Measurements from ENCODE around the gene TRIAP1.
A peak's percentile ranks its signal among the peaks of the same experiment; 100 is the strongest.

The TRIAP1 gene

DNA sequence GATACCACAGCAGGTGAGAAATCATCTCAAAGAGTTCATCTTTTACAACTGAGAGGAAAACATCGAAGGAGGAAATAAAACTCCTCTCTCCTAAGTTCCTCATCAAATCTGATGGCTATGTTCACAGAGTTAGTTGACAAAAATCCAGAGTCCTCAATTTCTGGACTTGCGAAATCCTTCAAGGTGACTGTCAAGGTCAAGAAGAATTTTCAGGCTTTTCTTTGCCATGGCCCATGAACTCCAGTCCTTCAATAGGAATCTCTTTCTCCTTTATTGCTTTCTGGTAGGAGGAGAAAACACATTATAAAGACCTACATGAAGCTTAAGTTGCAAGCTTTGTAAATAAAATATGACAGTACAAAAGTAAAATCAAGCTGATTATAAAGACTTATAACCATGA lies 1.5 kb downstream of the TRIAP1 start:
- DNase-seq (ENCODE audit: low read depth, low spot score): no peak
- in situ Hi-C loops (cut with HindIII; ENCODE audit: low sequenced_read_pairs): no loop called here
- TF ChIP-seq, protein P1, sequence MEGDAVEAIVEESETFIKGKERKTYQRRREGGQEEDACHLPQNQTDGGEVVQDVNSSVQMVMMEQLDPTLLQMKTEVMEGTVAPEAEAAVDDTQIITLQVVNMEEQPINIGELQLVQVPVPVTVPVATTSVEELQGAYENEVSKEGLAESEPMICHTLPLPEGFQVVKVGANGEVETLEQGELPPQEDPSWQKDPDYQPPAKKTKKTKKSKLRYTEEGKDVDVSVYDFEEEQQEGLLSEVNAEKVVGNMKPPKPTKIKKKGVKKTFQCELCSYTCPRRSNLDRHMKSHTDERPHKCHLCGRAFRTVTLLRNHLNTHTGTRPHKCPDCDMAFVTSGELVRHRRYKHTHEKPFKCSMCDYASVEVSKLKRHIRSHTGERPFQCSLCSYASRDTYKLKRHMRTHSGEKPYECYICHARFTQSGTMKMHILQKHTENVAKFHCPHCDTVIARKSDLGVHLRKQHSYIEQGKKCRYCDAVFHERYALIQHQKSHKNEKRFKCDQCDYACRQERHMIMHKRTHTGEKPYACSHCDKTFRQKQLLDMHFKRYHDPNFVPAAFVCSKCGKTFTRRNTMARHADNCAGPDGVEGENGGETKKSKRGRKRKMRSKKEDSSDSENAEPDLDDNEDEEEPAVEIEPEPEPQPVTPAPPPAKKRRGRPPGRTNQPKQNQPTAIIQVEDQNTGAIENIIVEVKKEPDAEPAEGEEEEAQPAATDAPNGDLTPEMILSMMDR (IDR thresholded peaks at IDR 0.05; ENCODE audit: low read depth, low read length): no peak
- no peak overlapping the region for H3K4me3 ChIP-seq (ENCODE audit: low read depth, low read length)

GRCh38 chr12:120439646-120440247 lies 6.4 kb downstream of the TRIAP1 start:
- H3K4me3 ChIP-seq (ENCODE audit: low read depth, low read length): no peak overlapping the region
- TF ChIP-seq, protein P1 (IDR thresholded peaks at IDR 0.05; ENCODE audit: low read depth, low read length): peak; percentile 65
- peak; percentile 54 for DNase-seq (ENCODE audit: low read depth, low spot score)
- in situ Hi-C loops (cut with HindIII; ENCODE audit: low sequenced_read_pairs): no loop called here

GRCh38 chr12:120438495-120439198 lies 7.5 kb downstream of the TRIAP1 start:
- peak overlapping the region; percentile 89 for H3K4me3 ChIP-seq (ENCODE audit: low read depth, low read length)
- in situ Hi-C loops (cut with HindIII; ENCODE audit: low sequenced_read_pairs): no loop called here
- TF ChIP-seq, protein P1 (IDR thresholded peaks at IDR 0.05; ENCODE audit: low read depth, low read length): no peak
- no peak for DNase-seq (ENCODE audit: low read depth, low spot score)

DNA sequence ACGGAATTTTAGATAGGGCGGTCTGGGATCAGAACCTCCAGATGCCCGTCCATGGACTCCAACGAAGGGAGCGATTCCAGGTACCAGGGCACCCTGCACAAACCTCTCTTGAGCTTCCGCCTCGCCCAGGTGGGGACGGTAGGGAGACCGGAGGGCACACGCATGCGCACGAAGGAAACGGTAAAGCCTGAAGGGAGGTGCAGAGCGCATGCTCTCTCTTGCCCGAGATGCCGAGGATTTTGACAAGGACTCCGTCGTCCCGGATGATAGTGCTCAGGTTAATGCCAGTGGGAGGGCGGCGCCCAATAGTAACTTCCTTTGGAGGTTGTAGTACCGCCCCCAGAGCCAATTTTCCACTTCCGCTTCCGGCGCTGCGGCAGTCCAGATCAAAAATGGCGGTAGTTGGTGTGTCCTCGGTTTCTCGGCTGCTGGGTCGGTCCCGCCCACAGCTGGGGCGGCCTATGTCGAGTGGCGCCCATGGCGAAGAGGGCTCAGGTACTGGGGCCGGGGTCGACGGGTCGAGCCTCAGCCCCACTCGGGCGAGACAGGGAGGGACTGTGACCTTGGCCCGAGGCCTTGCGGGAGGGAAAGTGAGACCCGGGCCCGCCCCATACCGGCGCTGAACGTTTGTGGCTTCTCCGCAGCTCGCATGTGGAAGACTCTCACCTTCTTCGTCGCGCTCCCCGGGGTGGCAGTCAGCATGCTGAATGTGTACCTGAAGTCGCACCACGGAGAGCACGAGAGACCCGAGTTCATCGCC lies 8.3 kb downstream of the TRIAP1 start, which contains the start of gene COX6A1:
COX6A1 (plus strand) TSS at position 379 of the 760 bp plus-strand sequence; CDS start at position 393, 14 bp downstream.
- TF ChIP-seq, protein P1 (IDR thresholded peaks at IDR 0.05; ENCODE audit: low read depth, low read length): no peak
- DNase-seq (ENCODE audit: low read depth, low spot score): peak; percentile 97
- peak within 1 kb of the TSS; percentile 89 for H3K4me3 ChIP-seq (ENCODE audit: low read depth, low read length)
- in situ Hi-C loops (cut with HindIII; ENCODE audit: low sequenced_read_pairs): no loop called here

DNA sequence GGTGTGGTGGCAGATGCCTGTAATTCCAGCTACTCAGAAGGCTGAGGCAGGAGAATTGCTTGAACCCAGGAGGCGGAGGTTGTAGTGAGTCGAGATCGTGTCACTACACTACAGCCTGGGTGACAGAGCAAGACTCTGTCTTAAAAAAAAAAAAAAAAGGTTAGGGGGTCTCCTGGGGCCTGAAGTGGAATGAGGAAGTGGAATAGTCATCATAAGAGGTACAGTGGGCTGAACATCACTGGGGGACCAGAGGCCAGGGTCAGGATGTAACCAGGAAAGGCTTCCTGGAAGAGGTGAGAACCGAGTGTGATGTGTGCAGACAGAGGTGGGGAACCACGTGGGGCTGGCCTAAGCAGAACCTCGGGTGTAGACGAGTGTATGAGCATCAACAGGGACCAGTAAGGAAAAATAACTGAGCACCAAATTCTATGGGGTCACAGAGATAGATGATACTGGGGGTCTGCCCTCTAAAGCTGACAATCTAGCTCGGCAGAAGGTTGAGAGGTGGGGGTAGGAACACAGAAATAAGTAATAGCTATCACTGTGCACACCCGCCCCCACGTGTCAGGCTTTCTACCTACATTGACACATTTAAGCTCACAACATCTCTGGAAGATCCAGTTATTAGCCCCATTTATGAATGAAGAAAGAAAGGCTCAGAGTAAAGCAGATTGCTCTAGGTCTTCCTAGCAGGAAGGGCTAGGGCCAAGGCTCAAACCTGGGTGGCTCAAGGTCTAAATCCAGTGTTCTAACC lies 13.2 kb downstream of the TRIAP1 start:
- H3K4me3 ChIP-seq (ENCODE audit: low read depth, low read length): no peak overlapping the region
- DNase-seq (ENCODE audit: low read depth, low spot score): no peak
- in situ Hi-C loops (cut with HindIII; ENCODE audit: low sequenced_read_pairs): no loop called here
- TF ChIP-seq, protein P1 (IDR thresholded peaks at IDR 0.05; ENCODE audit: low read depth, low read length): no peak

- no peak overlapping the region for H3K4me3 ChIP-seq (ENCODE audit: low read depth, low read length)
- no peak for DNase-seq (ENCODE audit: low read depth, low spot score)
- in situ Hi-C loops (cut with HindIII; ENCODE audit: low sequenced_read_pairs): no loop called here
- TF ChIP-seq, protein P1 (IDR thresholded peaks at IDR 0.05; ENCODE audit: low read depth, low read length): no peak
Measured at GRCh38 chr12:120429368-120429767, 16.8 kb downstream of the TRIAP1 start.
